Neural progenitor cell (in vitro differentiated cells): ENCODE data around the gene RNU7-1. TPM values are rescaled to one million over a fixed set of nuclear protein-coding genes. Genes with fewer than 3 reads are reported as not detected.

Experiments
- DNase-seq: peaks from one replicate; pipeline ENCODE4 v3.0.0-alpha.2; 2016; ENCODE audit warnings: low spot score
- H2AFZ ChIP-seq: fragments of 200-600 bp; sonication (generic); replicated peaks from 2 replicates; pipeline ENCODE4 v1.6.1; 2016; ENCODE audit warnings: antibody characterized with exemption
- H3F3A ChIP-seq: fragments of 200-600 bp; sonication (generic); 2 replicates; pipeline ENCODE4 v1.6.1; 2016; ENCODE audit warnings: antibody characterized with exemption, low read depth
- H3K27ac ChIP-seq: fragments of 200-600 bp; sonication (generic); 2 replicates; pipeline ENCODE4 v1.5.1; 2016; ENCODE audit warnings: mild to moderate bottlenecking
- H3K27me3 ChIP-seq: fragments of 200-600 bp; sonication (generic); 2 replicates; pipeline ENCODE4 v1.6.1; 2016; ENCODE audit warnings: mild to moderate bottlenecking, moderate library complexity
- H3K36me3 ChIP-seq: fragments of 200-600 bp; sonication (generic); 2 replicates; pipeline ENCODE4 v1.5.1; 2016
- H3K4me1 ChIP-seq: fragments of 200-600 bp; sonication (generic); 2 replicates; pipeline ENCODE4 v1.6.1; 2016; ENCODE audit warnings: mixed run types
- H3K4me2 ChIP-seq: fragments of 200-600 bp; sonication (generic); 2 replicates; pipeline ENCODE4 v1.6.1; 2016
- H3K4me3 ChIP-seq: fragments of 200-600 bp; sonication (generic); 2 replicates; pipeline ENCODE4 v1.5.1; 2016
- H3K79me2 ChIP-seq: fragments of 200-600 bp; sonication (generic); 2 replicates; pipeline ENCODE4 v1.6.1; 2016; ENCODE audit warnings: low read depth
- H3K9ac ChIP-seq: fragments of 200-600 bp; sonication (generic); 2 replicates; pipeline ENCODE4 v1.6.1; 2016
- H3K9me3 ChIP-seq: fragments of 200-600 bp; sonication (generic); 2 replicates; pipeline ENCODE4 v1.5.1; 2016; ENCODE audit warnings: low read depth
- H4K20me1 ChIP-seq: fragments of 200-600 bp; sonication (generic); 2 replicates; pipeline ENCODE4 v1.6.1; 2016; ENCODE audit warnings: low read depth
- H3K27ac Mint-ChIP-seq: 3 replicates; pipeline ENCODE4 v1.8.0; 2021; ENCODE audit warnings: mixed read lengths
- H3K27me3 Mint-ChIP-seq: 2 replicates; pipeline ENCODE4 v1.8.0; 2022; ENCODE audit warnings: low read depth, mild to moderate bottlenecking, inconsistent platforms, moderate library complexity, mixed read lengths; ENCODE audit not compliant: insufficient read depth
- H3K36me3 Mint-ChIP-seq: 3 replicates; pipeline ENCODE4 v1.8.0; 2021; ENCODE audit warnings: mixed read lengths
- H3K4me1 Mint-ChIP-seq: 3 replicates; pipeline ENCODE4 v1.8.0; 2021; ENCODE audit warnings: mixed read lengths
- H3K4me3 Mint-ChIP-seq: 3 replicates; pipeline ENCODE4 v1.8.0; 2021; ENCODE audit warnings: mild to moderate bottlenecking, moderate library complexity, mixed read lengths
- H3K9me3 Mint-ChIP-seq: 3 replicates; pipeline ENCODE4 v1.8.0; 2020; ENCODE audit warnings: mixed read lengths
- CTCF ChIP-seq: fragments of 200-600 bp; sonication (generic); IDR thresholded peaks from 2 replicates; pipeline ENCODE4 v1.5.1; 2017; ENCODE audit warnings: antibody characterized with exemption, mild to moderate bottlenecking
- EZH2 ChIP-seq: fragments of 200-600 bp; sonication (generic); IDR thresholded peaks from 2 replicates; pipeline ENCODE4 v1.6.1; 2017; ENCODE audit warnings: antibody characterized with exemption, mild to moderate bottlenecking, moderate library complexity
- EZH2phosphoT487 ChIP-seq: fragments of 200-600 bp; sonication (generic); IDR thresholded peaks from 2 replicates; pipeline ENCODE4 v1.6.1; 2017; ENCODE audit warnings: antibody characterized with exemption
- total RNA-seq: library from RNA; depleted of rRNA; stranded (reverse); fragments of >200 nt; gene quantifications from 2 replicates; pipeline ENCODE4 v1.2.3, GENCODE V29; 2015; ENCODE audit warnings: low replicate concordance

RNU7-1 gene
- total RNA-seq, 1 donor from 2014 or later, result not detected

DNA sequence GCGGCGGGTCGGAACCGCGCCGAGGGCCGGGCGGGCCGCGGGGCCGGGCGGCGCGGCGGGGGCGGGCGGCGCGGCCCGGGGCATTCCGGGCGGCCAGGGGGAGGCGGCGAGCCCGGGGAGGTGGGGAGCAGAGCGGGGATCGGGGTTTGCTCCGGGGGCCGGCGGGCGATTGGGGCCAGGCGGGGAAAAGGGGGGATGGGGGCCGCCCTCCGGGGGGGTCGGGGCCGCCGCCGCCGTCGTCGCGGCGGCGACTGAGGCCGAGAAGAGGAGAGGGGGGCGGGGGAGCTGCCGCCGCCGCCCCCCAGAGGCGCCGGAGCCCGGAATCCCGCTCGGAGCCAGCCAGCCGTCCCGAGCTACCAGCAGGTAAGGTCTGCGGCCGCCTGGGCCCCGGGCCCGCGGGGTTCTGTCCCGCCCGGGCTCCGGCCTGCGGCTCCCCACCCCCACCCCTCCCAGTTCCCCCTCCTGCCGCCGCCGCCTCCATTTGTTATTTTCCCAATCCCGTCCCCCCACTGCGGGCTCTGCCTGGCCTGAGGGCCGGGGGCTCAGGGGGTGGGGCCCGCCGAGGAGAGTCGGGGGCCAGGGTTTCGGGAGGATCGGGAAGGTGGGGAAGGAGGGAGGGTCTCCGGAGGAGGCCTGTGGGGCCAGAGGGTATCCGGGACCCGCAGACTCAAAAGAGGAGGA lies 15.5 kb upstream of the RNU7-1 start:
- Mint-ChIP-seq H3K36me3 (peaks cover 16% of the 10 kb centered on the region), H3K27ac (peak overlapping the region; percentile 80), H3K9me3 (no peaks in the 10 kb centered on the region), H3K27me3 (peaks cover 11% of the 10 kb centered on the region), H3K4me1 (peaks cover 73% of the 10 kb centered on the region), H3K4me3 (peak overlapping the region; percentile 98)
- DNase-seq, result peak; percentile 48
- peaks cover 40% of the 10 kb centered on the region for H3K4me1 ChIP-seq
- H3K9me3 ChIP-seq, result no peaks in the 10 kb centered on the region
- no peak overlapping the region for H3K27ac ChIP-seq
- peaks cover 68% of the 10 kb centered on the region for H3K79me2 ChIP-seq
- TF ChIP-seq CTCF, result no peak
- TF ChIP-seq EZH2phosphoT487, result no peak
- no peak for TF ChIP-seq EZH2
- peak overlapping the region; percentile 85 for H3K4me2 ChIP-seq
- no peaks in the 10 kb centered on the region for H3K36me3 ChIP-seq
- H2AFZ ChIP-seq, result no peak overlapping the region
- peak overlapping the region; percentile 91 for H3K4me3 ChIP-seq
- peak overlapping the region; percentile 85 for H3K9ac ChIP-seq
- no peaks in the 10 kb centered on the region for H3K27me3 ChIP-seq
- H4K20me1 ChIP-seq, result peaks cover 51% of the 10 kb centered on the region
- H3F3A ChIP-seq, result peaks cover 53% of the 10 kb centered on the region

DNA sequence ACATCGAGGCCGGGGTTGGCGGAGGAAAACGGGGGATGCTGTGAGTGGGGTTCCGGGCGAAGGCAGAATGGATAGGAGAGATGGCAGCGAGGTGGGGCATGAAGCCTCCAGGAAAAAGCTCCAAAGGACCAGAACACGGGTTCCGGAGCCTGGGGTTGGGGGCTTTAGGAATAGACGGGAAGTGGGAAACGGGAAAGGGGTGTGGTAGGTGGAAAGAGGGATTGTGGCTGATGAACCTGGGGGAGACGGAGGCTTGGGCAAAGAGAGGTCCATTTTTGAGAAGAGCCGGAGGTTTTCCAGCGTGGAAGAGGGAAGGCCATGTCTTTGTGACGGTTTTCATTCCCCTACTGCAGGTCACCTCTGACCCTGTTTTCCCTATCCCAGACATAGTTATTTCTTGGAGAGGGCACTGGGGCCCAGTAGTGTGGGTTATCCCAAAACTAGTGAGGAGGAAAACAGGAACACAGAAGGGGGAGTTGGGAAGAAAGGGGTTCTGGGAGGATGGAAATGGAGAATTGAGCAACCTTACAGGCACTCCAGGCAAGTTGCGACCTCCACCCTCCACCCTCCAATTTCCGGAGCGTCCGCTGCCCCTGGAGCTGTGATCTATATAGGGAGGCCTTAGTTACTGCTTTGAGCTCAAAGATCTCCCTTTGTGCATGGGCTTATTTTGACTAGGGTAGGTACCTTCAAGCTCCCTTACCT lies 14.8 kb upstream of the RNU7-1 start:
- H3K9me3 Mint-ChIP-seq, result no peaks in the 10 kb centered on the region
- peaks cover 74% of the 10 kb centered on the region for H3K79me2 ChIP-seq

More for the DNA sequence above, 14.8 kb upstream of the RNU7-1 start:
- Histone ChIP-seq H3K27me3 (no peaks in the 10 kb centered on the region), H3K9me3 (no peaks in the 10 kb centered on the region), H3K36me3 (no peaks in the 10 kb centered on the region), H3K4me3 (peak overlapping the region; percentile 91), H3F3A (peaks cover 53% of the 10 kb centered on the region), H3K9ac (peak overlapping the region; percentile 85), H2AFZ (no peak overlapping the region), H4K20me1 (peaks cover 53% of the 10 kb centered on the region), H3K4me2 (peak overlapping the region; percentile 85), H3K27ac (no peak overlapping the region), H3K4me1 (peaks cover 40% of the 10 kb centered on the region)
- no peak for TF ChIP-seq EZH2
- TF ChIP-seq CTCF, result no peak
- no peak for TF ChIP-seq EZH2phosphoT487
- Mint-ChIP-seq H3K4me1 (peaks cover 68% of the 10 kb centered on the region), H3K4me3 (peak overlapping the region; percentile 98), H3K36me3 (peaks cover 18% of the 10 kb centered on the region), H3K27me3 (peaks cover 9% of the 10 kb centered on the region), H3K27ac (peak overlapping the region; percentile 80)
- DNase-seq, result no peak
